Measurements from ENCODE around the gene ITM2C.

The ITM2C gene

GRCh38 chr2:230886671-230887071, 21.9 kb downstream of the ITM2C start:
- TF ChIP-seq REST (IDR thresholded peaks at IDR 0.05; ENCODE audit: insufficient read depth in 1 of 2, low read depth in 2 of 2, low read length in 2 of 2) = no peak
- no peak for TF ChIP-seq FOXP2 (optimal IDR thresholded peaks at IDR 0.05; ENCODE audit: borderline replicate concordance, extremely low read depth, extremely low read length, insufficient read depth)
- no peak for TF ChIP-seq TAF1 (IDR thresholded peaks at IDR 0.05; ENCODE audit: borderline replicate concordance, insufficient read depth, low read length)
- no peak for TF ChIP-seq POLR2AphosphoS5 (IDR thresholded peaks at IDR 0.05; ENCODE audit: low read depth, low read length)
- no peak for TF ChIP-seq SIN3A (IDR thresholded peaks at IDR 0.05; ENCODE audit: borderline replicate concordance, insufficient read depth, low read length)

- TF ChIP-seq TAF1 (IDR thresholded peaks at IDR 0.05; ENCODE audit: borderline replicate concordance, insufficient read depth, low read length) = no peak
- TF ChIP-seq POLR2AphosphoS5 (IDR thresholded peaks at IDR 0.05; ENCODE audit: low read depth, low read length) = no peak
- TF ChIP-seq REST (IDR thresholded peaks at IDR 0.05; ENCODE audit: insufficient read depth in 1 of 2, low read depth in 2 of 2, low read length in 2 of 2) = no peak
- no peak for TF ChIP-seq SIN3A (IDR thresholded peaks at IDR 0.05; ENCODE audit: borderline replicate concordance, insufficient read depth, low read length)
- no peak for TF ChIP-seq FOXP2 (optimal IDR thresholded peaks at IDR 0.05; ENCODE audit: borderline replicate concordance, extremely low read depth, extremely low read length, insufficient read depth)
Measured at GRCh38 chr2:230887342-230887741, 22.6 kb downstream of the ITM2C start.

- TF ChIP-seq POLR2AphosphoS5 (IDR thresholded peaks at IDR 0.05; ENCODE audit: low read depth, low read length) = no peak
- TF ChIP-seq FOXP2 (optimal IDR thresholded peaks at IDR 0.05; ENCODE audit: borderline replicate concordance, extremely low read depth, extremely low read length, insufficient read depth) = no peak
- no peak for TF ChIP-seq TAF1 (IDR thresholded peaks at IDR 0.05; ENCODE audit: borderline replicate concordance, insufficient read depth, low read length)
Measured at GRCh38 chr2:230888824-230889400, 24.2 kb downstream of the ITM2C start.

GRCh38 chr2:230889911-230890601, 25.3 kb downstream of the ITM2C start:
- TF ChIP-seq FOXP2 (optimal IDR thresholded peaks at IDR 0.05; ENCODE audit: borderline replicate concordance, extremely low read depth, extremely low read length, insufficient read depth) (no peak), POLR2AphosphoS5 (IDR thresholded peaks at IDR 0.05; ENCODE audit: low read depth, low read length) (no peak), TAF1 (IDR thresholded peaks at IDR 0.05; ENCODE audit: borderline replicate concordance, insufficient read depth, low read length) (no peak), REST (IDR thresholded peaks at IDR 0.05; ENCODE audit: insufficient read depth in 1 of 2, low read depth in 2 of 2, low read length in 2 of 2) (no peak), SIN3A (IDR thresholded peaks at IDR 0.05; ENCODE audit: borderline replicate concordance, insufficient read depth, low read length) (no peak)

GRCh38 chr2:230890646-230891045, 25.9 kb downstream of the ITM2C start:
- no peak for TF ChIP-seq POLR2AphosphoS5 (IDR thresholded peaks at IDR 0.05; ENCODE audit: low read depth, low read length)
- no peak for TF ChIP-seq REST (IDR thresholded peaks at IDR 0.05; ENCODE audit: insufficient read depth in 1 of 2, low read depth in 2 of 2, low read length in 2 of 2)
- no peak for TF ChIP-seq FOXP2 (optimal IDR thresholded peaks at IDR 0.05; ENCODE audit: borderline replicate concordance, extremely low read depth, extremely low read length, insufficient read depth)
- no peak for TF ChIP-seq SIN3A (IDR thresholded peaks at IDR 0.05; ENCODE audit: borderline replicate concordance, insufficient read depth, low read length)
- no peak for TF ChIP-seq TAF1 (IDR thresholded peaks at IDR 0.05; ENCODE audit: borderline replicate concordance, insufficient read depth, low read length)

Measured in PFSK-1 (cell line).